Gastroesophageal sphincter (tissue), 4 donors: Measurements from ENCODE around the gene LAMA3. TPM values are rescaled to one million over a fixed set of nuclear protein-coding genes. Genes with fewer than 3 reads are reported as not detected.

ENCODE experiments used
- ATAC-seq: fragments of 150-250 bp; one replicate; pipeline ENCODE4 v1.9.1; 2016; ENCODE audit warnings: mild to moderate bottlenecking, moderate library complexity
- H3K27ac ChIP-seq, 4 donors: fragments of 200-600 bp; sonication (generic) in 3 of 4; 1 replicate in 3 of 4; 2 replicates in 1 of 4; pipeline ENCODE4 v1.5.1; 2016 to 2019
- H3K27me3 ChIP-seq: fragments of 200-600 bp; sonication (generic); one replicate; pipeline ENCODE4 v1.5.1; 2019
- H3K36me3 ChIP-seq, 2 donors: fragments of 200-600 bp; sonication (generic); one replicate each; pipeline ENCODE4 v1.5.1; 2019; ENCODE audit warnings: control low read depth in 1 of 2
- H3K4me1 ChIP-seq, 3 donors: fragments of 200-600 bp; sonication (generic); 1 replicate in 2 of 3; 2 replicates in 1 of 3; pipeline ENCODE4 v1.5.1; 2016 to 2019; ENCODE audit warnings: control low read depth in 2 of 3
- H3K4me3 ChIP-seq, 2 donors: fragments of 200-600 bp; sonication (generic); one replicate each; pipeline ENCODE4 v1.5.1; 2019; ENCODE audit warnings: mild to moderate bottlenecking in 1 of 2, moderate library complexity in 1 of 2
- H3K9me3 ChIP-seq, 3 donors: fragments of 200-600 bp; sonication (generic); one replicate each; pipeline ENCODE4 v1.5.1; 2017 to 2019; ENCODE audit warnings: control low read depth in 2 of 3
- EP300 ChIP-seq: sonication (generic); formaldehyde crosslinking; IDR thresholded peaks from one replicate; pipeline ENCODE4 v1.6.1; 2017; ENCODE audit warnings: antibody characterized with exemption, mild to moderate bottlenecking
- POLR2A ChIP-seq, 2 donors: fragments of 450-650 bp; IDR thresholded peaks; one replicate each; pipeline ENCODE4 v1.6.1; 2017; ENCODE audit warnings: antibody characterized with exemption in 2 of 2, mild to moderate bottlenecking in 2 of 2, moderate library complexity in 1 of 2
- POLR2AphosphoS5 ChIP-seq: sonication (generic); formaldehyde crosslinking; IDR thresholded peaks from one replicate; pipeline ENCODE4 v1.6.1; 2017; ENCODE audit warnings: antibody characterized with exemption
- WGBS, 2 donors: methylation state at CpG; one replicate each; pipeline ENCODE4 v1.1.5; 2018; ENCODE audit warnings: low coverage in 1 of 2; 5-methylcytosine and 5-hydroxymethylcytosine counted together
- total RNA-seq, 4 donors: library from RNA; depleted of rRNA; stranded (reverse); fragments of >200 nt; gene quantifications; one replicate each; pipeline ENCODE4 v1.1.0, GENCODE V29; 2016
- TF ChIP-seq, protein P1 (sequence below), 4 experiments: fragments of 200-600 bp in 2 of 4; fragments of 450-650 bp in 2 of 4; sonication (generic) in 1 of 4; IDR thresholded peaks; one replicate each; pipeline ENCODE4 v1.5.1; 2017 to 2019; ENCODE audit warnings: antibody characterized with exemption in 4 of 4, mild to moderate bottlenecking in 2 of 4, moderate library complexity in 2 of 4

LAMA3 gene
- total RNA-seq, 4 donors from 2014 or later = 8.3 to 13.5 (median 9.5) TPM

DNA sequence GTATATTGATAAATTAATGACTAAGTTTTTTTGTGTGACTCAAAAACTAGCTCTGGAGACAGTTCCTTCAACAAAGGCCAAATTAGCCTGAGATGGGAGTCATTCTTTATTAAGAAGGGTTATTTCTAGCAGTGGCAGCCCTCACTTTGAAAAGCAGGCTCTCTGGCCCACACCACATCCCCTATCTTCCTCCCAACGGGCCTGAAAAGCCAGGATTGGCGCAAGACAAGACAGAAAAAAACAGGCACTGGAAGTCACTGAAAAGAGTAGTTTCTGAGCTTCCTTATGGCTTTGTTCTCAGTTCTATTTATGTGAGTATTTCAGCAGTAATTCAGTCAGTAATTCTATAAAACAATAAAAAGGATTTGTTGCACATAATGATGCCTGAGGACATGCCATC is 149.0 kb downstream of the LAMA3 start:
- peak overlapping the region in 1 of 4 donors; percentile 2 for H3K27ac ChIP-seq
- 70% methylated on average over 2 of the region's 2 CpGs; no CpG with 5 or more reads in 1 of the 2 donors for WGBS, 2 donors
- no peak for ATAC-seq
- no peaks in the 10 kb centered on the region for H3K4me1 ChIP-seq
- H3K4me3 ChIP-seq = no peak overlapping the region
- no peaks in the 10 kb centered on the region for H3K9me3 ChIP-seq
- peaks cover 0 to 33% of the 10 kb centered on the region in 2 donors for H3K36me3 ChIP-seq
- H3K27me3 ChIP-seq = no peaks in the 10 kb centered on the region
- TF ChIP-seq, protein P1, sequence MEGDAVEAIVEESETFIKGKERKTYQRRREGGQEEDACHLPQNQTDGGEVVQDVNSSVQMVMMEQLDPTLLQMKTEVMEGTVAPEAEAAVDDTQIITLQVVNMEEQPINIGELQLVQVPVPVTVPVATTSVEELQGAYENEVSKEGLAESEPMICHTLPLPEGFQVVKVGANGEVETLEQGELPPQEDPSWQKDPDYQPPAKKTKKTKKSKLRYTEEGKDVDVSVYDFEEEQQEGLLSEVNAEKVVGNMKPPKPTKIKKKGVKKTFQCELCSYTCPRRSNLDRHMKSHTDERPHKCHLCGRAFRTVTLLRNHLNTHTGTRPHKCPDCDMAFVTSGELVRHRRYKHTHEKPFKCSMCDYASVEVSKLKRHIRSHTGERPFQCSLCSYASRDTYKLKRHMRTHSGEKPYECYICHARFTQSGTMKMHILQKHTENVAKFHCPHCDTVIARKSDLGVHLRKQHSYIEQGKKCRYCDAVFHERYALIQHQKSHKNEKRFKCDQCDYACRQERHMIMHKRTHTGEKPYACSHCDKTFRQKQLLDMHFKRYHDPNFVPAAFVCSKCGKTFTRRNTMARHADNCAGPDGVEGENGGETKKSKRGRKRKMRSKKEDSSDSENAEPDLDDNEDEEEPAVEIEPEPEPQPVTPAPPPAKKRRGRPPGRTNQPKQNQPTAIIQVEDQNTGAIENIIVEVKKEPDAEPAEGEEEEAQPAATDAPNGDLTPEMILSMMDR (IDR thresholded peaks at IDR 0.05) = no peak
- TF ChIP-seq POLR2A (IDR thresholded peaks at IDR 0.05) (no peak), POLR2AphosphoS5 (no peak), EP300 (no peak)

DNA sequence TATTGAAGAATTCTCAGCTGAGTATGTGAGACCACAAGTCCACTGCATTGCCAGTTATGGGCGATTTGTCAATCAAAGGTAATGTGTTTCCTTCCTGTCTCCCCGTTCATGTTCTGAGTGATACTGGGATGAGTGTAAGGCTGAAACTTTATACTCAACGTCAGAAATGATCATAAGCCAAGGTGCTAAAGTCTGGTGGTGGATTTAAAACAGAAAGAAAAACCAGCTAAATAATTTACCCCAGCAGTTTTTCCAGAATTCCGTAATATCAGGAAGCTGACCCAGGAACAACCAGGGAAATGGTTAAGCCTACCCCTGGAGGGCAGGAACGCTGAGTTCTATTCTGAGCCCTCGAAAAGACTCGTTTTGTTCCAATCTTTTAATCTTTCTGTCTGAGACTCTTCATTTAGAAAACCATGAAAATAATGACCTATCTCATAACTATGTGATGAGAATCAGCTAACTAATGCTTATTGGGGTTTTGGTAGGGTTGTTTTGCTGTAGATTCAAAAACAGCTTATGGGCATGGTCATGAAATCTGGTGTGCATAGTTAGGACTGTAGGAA is 149.6 kb downstream of the LAMA3 start:
- Histone ChIP-seq H3K36me3 (peaks cover 0 to 36% of the 10 kb centered on the region in 2 donors), H3K4me1 (no peaks in the 10 kb centered on the region), H3K4me3 (no peak overlapping the region), H3K27ac (no peak overlapping the region), H3K27me3 (no peaks in the 10 kb centered on the region), H3K9me3 (no peaks in the 10 kb centered on the region)
- no peak for TF ChIP-seq POLR2A (IDR thresholded peaks at IDR 0.05)
- TF ChIP-seq EP300 = no peak
- TF ChIP-seq, protein P1 (IDR thresholded peaks at IDR 0.05) = no peak
- TF ChIP-seq POLR2AphosphoS5 = no peak
- WGBS, 2 donors = 64 to 77% methylated on average over 6 to 7 of the region's 7 CpGs
- no peak for ATAC-seq

DNA sequence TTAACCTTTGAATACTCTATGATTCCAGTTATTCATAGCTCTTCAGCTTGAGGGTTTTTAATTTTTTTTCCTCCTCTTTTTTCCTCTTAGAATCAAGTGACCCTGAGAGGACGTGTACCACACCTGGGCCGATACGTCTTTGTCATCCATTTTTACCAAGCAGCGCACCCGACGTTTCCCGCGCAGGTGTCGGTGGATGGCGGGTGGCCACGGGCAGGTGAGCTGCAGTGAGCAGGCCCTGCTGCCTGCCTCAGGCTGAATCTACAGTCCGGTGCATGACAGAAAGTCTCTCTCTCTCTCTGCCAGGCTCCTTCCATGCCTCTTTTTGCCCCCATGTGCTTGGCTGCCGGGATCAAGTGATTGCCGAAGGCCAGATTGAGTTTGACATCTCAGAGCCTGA is 153.1 kb downstream of the LAMA3 start:
- TF ChIP-seq POLR2AphosphoS5 (no peak), EP300 (no peak), POLR2A (IDR thresholded peaks at IDR 0.05) (no peak)
- TF ChIP-seq, protein P1 (IDR thresholded peaks at IDR 0.05) = no peak
- H3K36me3 ChIP-seq = peaks cover 0 to 65% of the 10 kb centered on the region in 2 donors
- WGBS, 2 donors = 94% methylated on average over 10 of the region's 14 CpGs; no CpG with 5 or more reads in 1 of the 2 donors

DNA sequence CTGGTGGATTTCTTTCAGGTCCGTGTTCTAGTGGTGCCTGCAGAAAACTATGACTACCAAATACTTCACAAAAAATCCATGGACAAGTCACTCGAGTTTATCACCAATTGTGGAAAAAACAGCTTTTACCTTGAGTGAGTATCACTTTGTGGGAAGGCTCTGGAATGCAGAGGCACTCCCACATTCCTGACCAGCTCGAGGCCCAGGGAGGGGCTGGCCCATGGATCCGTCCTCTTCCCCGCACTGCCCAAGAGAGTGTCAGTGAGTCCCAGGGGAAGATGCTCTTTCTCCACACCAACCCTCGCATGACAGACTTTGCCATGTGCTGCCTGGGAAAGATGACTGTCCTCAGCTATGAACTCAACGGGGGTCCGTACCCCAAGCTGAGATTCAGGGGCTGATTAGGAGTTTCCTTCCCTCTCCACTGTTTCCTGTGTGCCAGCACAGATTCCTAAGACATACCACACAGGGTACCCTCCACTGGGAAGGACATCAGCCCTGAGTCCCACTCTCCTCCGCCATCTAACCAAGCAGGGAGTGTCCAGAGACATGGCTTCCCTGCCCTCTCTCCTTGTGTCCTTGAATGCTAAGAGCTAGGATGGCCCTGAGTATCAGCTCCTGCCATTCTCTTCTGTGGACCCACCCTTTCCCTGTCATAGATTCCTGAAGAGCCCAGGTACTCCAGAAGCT is 155.9 kb downstream of the LAMA3 start:
- no peaks in the 10 kb centered on the region for H3K9me3 ChIP-seq
- no peaks in the 10 kb centered on the region for H3K4me1 ChIP-seq
- TF ChIP-seq POLR2AphosphoS5 (no peak), EP300 (no peak), POLR2A (IDR thresholded peaks at IDR 0.05) (no peak)
- TF ChIP-seq, protein P1 (IDR thresholded peaks at IDR 0.05) = no peak
- no peak overlapping the region for H3K27ac ChIP-seq
- no peaks in the 10 kb centered on the region for H3K27me3 ChIP-seq
- no peak for ATAC-seq
- peaks cover 0 to 76% of the 10 kb centered on the region in 2 donors for H3K36me3 ChIP-seq
- H3K4me3 ChIP-seq = no peak overlapping the region
- 71 to 85% methylated on average over 1 to 5 of the region's 9 CpGs for WGBS, 2 donors

More for the DNA sequence above, 153.1 kb downstream of the LAMA3 start:
- Histone ChIP-seq H3K27ac (no peak overlapping the region), H3K9me3 (no peaks in the 10 kb centered on the region), H3K27me3 (no peaks in the 10 kb centered on the region), H3K4me3 (no peak overlapping the region), H3K4me1 (no peaks in the 10 kb centered on the region)
- ATAC-seq = no peak
